H1 (cell line): Measurements from ENCODE around the gene SSH2. TPM values are rescaled to one million over a fixed set of nuclear protein-coding genes. Genes with fewer than 3 reads are reported as not detected.

Experiments used
- CTCF ChIA-PET: fragments of 300-600 bp; sonication (Branson Sonifier 250); formaldehyde crosslinking; loops from one replicate; lab custom pipeline; 2021; ENCODE audit not compliant: partially characterized antibody; lab: Charles Lee
- POLR2A ChIA-PET: fragments of 300-600 bp; sonication (Branson Sonifier 250); formaldehyde crosslinking; loops from one replicate; lab custom pipeline; 2021; ENCODE audit warnings: inconsistent platforms; ENCODE audit not compliant: partially characterized antibody; lab: Charles Lee
- DNase-seq, 2 experiments: peaks; one replicate each; pipeline versions ENCODE4 v3.0.0 to v3.0.0-alpha.2; 2010 to 2022; ENCODE audit warnings: low spot score in 2 of 2, low read depth in 1 of 2, mixed read lengths in 1 of 2
- FAIRE-seq: peaks from 2 replicates; lab custom pipeline; 2011; peaks lifted over from hg19 to GRCh38; lab: Jason Lieb, UNC
- H2AFZ ChIP-seq: 2 replicates; pipeline ENCODE4 v1.8.1; 2012; ENCODE audit warnings: low read length, inconsistent platforms
- H2AK5ac ChIP-seq: 2 replicates; pipeline ENCODE4 v1.6.1; 2013; ENCODE audit warnings: low read depth, low read length
- H2BK120ac ChIP-seq: replicated peaks from 2 replicates; pipeline ENCODE3; 2013; ENCODE audit warnings: low read depth, low read length, inconsistent platforms
- H2BK12ac ChIP-seq: 2 replicates; pipeline ENCODE4 v1.6.1; 2013; ENCODE audit warnings: low read depth, low read length
- H2BK15ac ChIP-seq: 2 replicates; pipeline ENCODE4 v1.6.1; 2013; ENCODE audit warnings: low read length
- H2BK20ac ChIP-seq: 2 replicates; pipeline ENCODE4 v1.6.1; 2013; ENCODE audit warnings: low read length
- H2BK5ac ChIP-seq: 2 replicates; pipeline ENCODE4 v1.6.1; 2013; ENCODE audit warnings: low read depth, low read length
- H3K14ac ChIP-seq: 2 replicates; pipeline ENCODE4 v1.6.1; 2013; ENCODE audit warnings: inconsistent platforms; ENCODE audit not compliant: insufficient read length
- H3K18ac ChIP-seq: 2 replicates; pipeline ENCODE4 v1.6.1; 2013; ENCODE audit warnings: low read length; ENCODE audit errors: extremely low read depth
- H3K23ac ChIP-seq: 2 replicates; pipeline ENCODE4 v1.6.1; 2013; ENCODE audit warnings: inconsistent platforms; ENCODE audit not compliant: insufficient read length
- H3K23me2 ChIP-seq: 2 replicates; pipeline ENCODE4 v1.6.1; 2013; ENCODE audit warnings: low read depth, low read length
- H3K27ac ChIP-seq: 2 replicates; pipeline ENCODE4 v1.6.1; 2011; ENCODE audit warnings: low read depth, low read length, inconsistent platforms
- H3K27me3 ChIP-seq, 4 experiments: replicated peaks in 1 of 4; 1 replicate in 1 of 4; 2 replicates in 3 of 4; pipeline versions ENCODE4 v1.6.1 to v1.8.1; 2011 to 2013; ENCODE audit warnings: low read length in 3 of 4, mild to moderate bottlenecking in 3 of 4, inconsistent platforms in 2 of 4, mixed read lengths in 2 of 4, moderate library complexity in 1 of 4; ENCODE audit not compliant: control insufficient read depth in 3 of 4, insufficient read depth in 3 of 4; ENCODE audit errors: extremely low read depth in 1 of 4
- H3K36me3 ChIP-seq, 4 experiments: 2 replicates each; pipeline versions ENCODE4 v1.6.1 to v1.8.1; 2011 to 2013; ENCODE audit warnings: mild to moderate bottlenecking in 4 of 4, low read length in 3 of 4, moderate library complexity in 2 of 4, control low read depth in 1 of 4, inconsistent platforms in 1 of 4; ENCODE audit not compliant: insufficient read depth in 4 of 4, control insufficient read depth in 2 of 4
- H3K4ac ChIP-seq: replicated peaks from 2 replicates; pipeline ENCODE3; 2013; ENCODE audit warnings: low read length, low read depth, mixed read lengths, inconsistent platforms; ENCODE audit not compliant: insufficient read length
- H3K4me1 ChIP-seq, 4 experiments: replicated peaks in 1 of 4; 1 replicate in 1 of 4; 2 replicates in 3 of 4; pipeline versions ENCODE4 v1.6.1 to v1.8.1; 2011 to 2013; ENCODE audit warnings: low read length in 3 of 4, inconsistent platforms in 2 of 4, mixed read lengths in 1 of 4; ENCODE audit not compliant: insufficient read depth in 4 of 4, control insufficient read depth in 3 of 4
- H3K4me2 ChIP-seq, 2 experiments: 2 replicates each; pipeline versions ENCODE4 v1.6.1 to v1.8.1; 2011 to 2013; ENCODE audit warnings: low read depth in 2 of 2, low read length in 2 of 2, control low read depth in 1 of 2, inconsistent platforms in 1 of 2, mild to moderate bottlenecking in 1 of 2; ENCODE audit not compliant: insufficient read depth in 1 of 2
- H3K4me3 ChIP-seq, 4 experiments: fragments of 200-600, 300-600 bp in 1 of 4; sonication (generic), shearing (Covaris generic), sonication (Bioruptor Twin) in 1 of 4; 2 replicates each; pipeline versions ENCODE4 v1.5.1 to v1.8.1; 2011 to 2016; ENCODE audit warnings: low read length in 4 of 4, low read depth in 3 of 4, control low read depth in 2 of 4, inconsistent platforms in 2 of 4, mild to moderate bottlenecking in 2 of 4, mixed read lengths in 1 of 4, moderate library complexity in 1 of 4; ENCODE audit not compliant: insufficient read depth in 2 of 4; ENCODE audit errors: extremely low read depth in 1 of 4
- H3K56ac ChIP-seq: replicated peaks from 2 replicates; pipeline ENCODE3; 2013; ENCODE audit warnings: low read depth, mild to moderate bottlenecking, mixed read lengths, low read length, inconsistent platforms; ENCODE audit not compliant: insufficient read length
- H3K79me1 ChIP-seq: 2 replicates; pipeline ENCODE4 v1.6.1; 2013; ENCODE audit warnings: low read depth, low read length, control low read depth
- H3K79me2 ChIP-seq, 2 experiments: 2 replicates each; pipeline versions ENCODE4 v1.6.1 to v1.8.1; 2012 to 2013; ENCODE audit warnings: low read length in 2 of 2, mild to moderate bottlenecking in 2 of 2, inconsistent platforms in 1 of 2; ENCODE audit not compliant: insufficient read depth in 2 of 2, control insufficient read depth in 1 of 2
- H3K9ac ChIP-seq, 4 experiments: replicated peaks in 1 of 4; 1 replicate in 1 of 4; 2 replicates in 3 of 4; pipeline versions ENCODE4 v1.6.1 to v1.8.1; 2011 to 2013; ENCODE audit warnings: low read depth in 3 of 4, low read length in 3 of 4, control low read depth in 2 of 4, mild to moderate bottlenecking in 2 of 4, moderate library complexity in 2 of 4, inconsistent platforms in 1 of 4; ENCODE audit errors: extremely low read depth in 1 of 4
- H3K9me3 ChIP-seq, 2 experiments: 2 replicates each; pipeline versions ENCODE4 v1.6.1 to v1.8.1; 2012 to 2013; ENCODE audit warnings: mild to moderate bottlenecking in 2 of 2, moderate library complexity in 2 of 2, control low read depth in 1 of 2, inconsistent platforms in 1 of 2, low read depth in 1 of 2, low read length in 1 of 2, mixed read lengths in 1 of 2; ENCODE audit not compliant: insufficient read depth in 2 of 2
- H4K20me1 ChIP-seq, 2 experiments: replicated peaks in 1 of 2; 2 replicates each; pipeline versions ENCODE3 to v1.8.1; 2011 to 2013; ENCODE audit warnings: inconsistent platforms in 2 of 2, low read length in 2 of 2, mild to moderate bottlenecking in 1 of 2; ENCODE audit not compliant: insufficient read depth in 2 of 2, control insufficient read depth in 1 of 2
- H4K5ac ChIP-seq: 2 replicates; pipeline ENCODE4 v1.6.1; 2013; ENCODE audit warnings: low read length, low read depth, mixed read lengths, inconsistent platforms; ENCODE audit not compliant: insufficient read length
- H4K8ac ChIP-seq: 2 replicates; pipeline ENCODE4 v1.8.0; 2013; ENCODE audit warnings: mild to moderate bottlenecking, moderate library complexity, low read length, inconsistent platforms; ENCODE audit not compliant: insufficient read depth; ENCODE audit errors: extremely low read depth
- H4K91ac ChIP-seq: replicated peaks from 2 replicates; pipeline ENCODE3; 2013; ENCODE audit warnings: low read length, mixed read lengths, inconsistent platforms; ENCODE audit not compliant: insufficient read length
- CHD2 ChIP-seq: IDR thresholded peaks from 2 replicates; pipeline ENCODE4 v1.6.1; 2012; ENCODE audit warnings: low read length, improper control_type of control experiment
- SRF ChIP-seq: IDR thresholded peaks from 2 replicates; pipeline ENCODE4 v1.6.1; 2011; ENCODE audit warnings: mild to moderate bottlenecking, low read depth, low read length, moderate library complexity
- polyA plus RNA-seq, 7 experiments: library from polyadenylated mRNA; depleted of rRNA in 3 of 7; stranded (reverse) in 5 of 7; unstranded in 2 of 7; fragments of >200 nt in 5 of 7; fragments of 200-250 nt in 2 of 7; gene quantifications; 1 replicate in 5 of 7; 2 replicates in 1 of 7; 4 replicates in 1 of 7; pipeline versions ENCODE4 v1.2.1 to v1.2.3, GENCODE V29; 2011 to 2013; ENCODE audit warnings: missing spikeins in 2 of 7, mixed read lengths in 2 of 7
- total RNA-seq: library from RNA; stranded (reverse); fragmentation: NEBNext Ultra II Directional; extraction: Animal tissue kit (Norgen Biotek cat#: 25700); gene quantifications from 2 replicates; pipeline ENCODE4 v1.2.1, GENCODE V29; 2021

The SSH2 gene
- total and polyA plus RNA-seq, 2 of the 8 experiments (the other 6 are each of a cell fraction or from before 2014, with no cell fraction given), result 5.2 to 15.9 TPM

- no peak overlapping the region for H3K9ac ChIP-seq
- ChIA-PET CTCF (interaction anchor here (0.6 to 2.2 kb wide), 6 partner anchors 10 to 386 kb away, joined by 3 to 7 read pairs (median 4); no protein-coding TSS in a partner anchor), POLR2A (no interaction called here)
Observed at GRCh38 chr17:29667969-29668368, 262.1 kb downstream of the SSH2 start.

More at GRCh38 chr17:29667969-29668368, 262.1 kb downstream of the SSH2 start:
- no peak overlapping the region for H2BK15ac ChIP-seq
- H2AFZ ChIP-seq, result no peak overlapping the region
- FAIRE-seq, result no peak
- no peak overlapping the region for H3K14ac ChIP-seq
- H3K23me2 ChIP-seq, result no peaks in the 10 kb centered on the region
- no peak overlapping the region for H3K4me2 ChIP-seq
- H3K18ac ChIP-seq, result no peak overlapping the region
- H2BK12ac ChIP-seq, result no peak overlapping the region
- no peak overlapping the region for H2AK5ac ChIP-seq
- H3K79me1 ChIP-seq, result no peaks in the 10 kb centered on the region
- H3K79me2 ChIP-seq, result no peaks in the 10 kb centered on the region
- no peak overlapping the region for H2BK20ac ChIP-seq
- no peaks in the 10 kb centered on the region for H3K27me3 ChIP-seq
- no peak overlapping the region for H3K23ac ChIP-seq
- H3K9me3 ChIP-seq, result no peaks in the 10 kb centered on the region
- no peak overlapping the region for H4K91ac ChIP-seq
- H3K4me3 ChIP-seq, result no peak overlapping the region
- peak; percentile 49; the same call in 1 of the 2 replicates for TF ChIP-seq SRF
- TF ChIP-seq CHD2, result no peak
- H3K27ac ChIP-seq, result no peak overlapping the region
- DNase-seq, result no peak
- no peaks in the 10 kb centered on the region for H3K36me3 ChIP-seq
- no peak overlapping the region for H4K5ac ChIP-seq
- no peak overlapping the region for H3K4ac ChIP-seq
- H2BK5ac ChIP-seq, result no peak overlapping the region
- no peak overlapping the region for H2BK120ac ChIP-seq
- no peak overlapping the region for H4K8ac ChIP-seq
- no peaks in the 10 kb centered on the region for H4K20me1 ChIP-seq
- H3K56ac ChIP-seq, result no peak overlapping the region
- peaks cover 0 to 3% (median 0%) of the 10 kb centered on the region in 4 experiments; a peak in 1 of 7 replicates for H3K4me1 ChIP-seq
